GM19463 (cell line): Measurements from ENCODE around the gene C12orf56.
"Not testable (repeated sequence)": the region's sequence is repeated elsewhere in the genome, so short reads cannot be mapped to it uniquely, and the experiment has no call there.

ENCODE experiments used
- ATAC-seq: cut with Tn5 transposase; IDR thresholded peaks from one replicate; pipeline ENCODE4 v1.9.1; 2021; ENCODE audit warnings: mild to moderate bottlenecking, moderate library complexity; ENCODE audit not compliant: unreplicated experiment

The C12orf56 gene

GRCh38 chr12:64252681-64253080, 137.9 kb downstream of the C12orf56 start:
- ATAC-seq: no peak

GRCh38 chr12:64243809-64244208, 146.7 kb downstream of the C12orf56 start:
- ATAC-seq: no peak

- ATAC-seq: no peak
Measured at GRCh38 chr12:64240781-64241180, 149.8 kb downstream of the C12orf56 start.

GRCh38 chr12:64237382-64237781, 153.2 kb downstream of the C12orf56 start:
- no peak for ATAC-seq

GRCh38 chr12:64236549-64236948, 154.0 kb downstream of the C12orf56 start:
- ATAC-seq: no peak

- ATAC-seq: no peak
Measured at GRCh38 chr12:64232196-64232595, 158.4 kb downstream of the C12orf56 start.

- no peak for ATAC-seq
Measured at GRCh38 chr12:64229796-64230195, 160.8 kb downstream of the C12orf56 start.

GRCh38 chr12:64229240-64229639, 161.3 kb downstream of the C12orf56 start:
- ATAC-seq: no peak

- ATAC-seq: no peak
Measured at GRCh38 chr12:64225626-64226025, 164.9 kb downstream of the C12orf56 start.

- peak; percentile 95 for ATAC-seq
Measured at GRCh38 chr12:64222009-64222765, 168.4 kb downstream of the C12orf56 start, which contains the start of gene KICS2. KICS2 (minus strand) TSS chr12:64222296; CDS start chr12:64222237, 59 bp downstream.

GRCh38 chr12:64221651-64222008, 168.9 kb downstream of the C12orf56 start:
- ATAC-seq: peak; percentile 16

GRCh38 chr12:64220046-64220445, 170.5 kb downstream of the C12orf56 start:
- ATAC-seq: no peak

GRCh38 chr12:64219145-64219544, 171.4 kb downstream of the C12orf56 start:
- ATAC-seq: no peak

GRCh38 chr12:64218597-64218996, 172.0 kb downstream of the C12orf56 start:
- no peak for ATAC-seq

- ATAC-seq: not testable (repeated sequence)
Measured at GRCh38 chr12:64217643-64218042, 172.9 kb downstream of the C12orf56 start.

GRCh38 chr12:64216239-64216638, 174.3 kb downstream of the C12orf56 start:
- no peak for ATAC-seq
